HUES48 (cell line): Measurements from ENCODE around the gene RASA3.

Experiments
- H3K27ac ChIP-seq: one replicate; pipeline ENCODE4 v1.7.0; 2013; ENCODE audit warnings: low read depth, low read length, inconsistent platforms
- H3K27me3 ChIP-seq: 2 replicates; pipeline ENCODE4 v1.6.1; 2013; ENCODE audit warnings: mild to moderate bottlenecking, low read length; ENCODE audit not compliant: control insufficient read depth, insufficient read depth
- H3K36me3 ChIP-seq: 2 replicates; pipeline ENCODE4 v1.6.1; 2013; ENCODE audit warnings: low read length; ENCODE audit not compliant: control insufficient read depth, insufficient read depth
- H3K4me1 ChIP-seq: 2 replicates; pipeline ENCODE4 v1.6.1; 2013; ENCODE audit warnings: mild to moderate bottlenecking, low read length; ENCODE audit not compliant: control insufficient read depth, insufficient read depth
- H3K4me3 ChIP-seq: 2 replicates; pipeline ENCODE4 v1.5.1; 2013; ENCODE audit warnings: mild to moderate bottlenecking, low read depth, low read length
- H3K9ac ChIP-seq: 2 replicates; pipeline ENCODE4 v1.6.1; 2013; ENCODE audit warnings: mild to moderate bottlenecking, low read depth, low read length, moderate library complexity
- H3K9me3 ChIP-seq: 2 replicates; pipeline ENCODE4 v1.6.1; 2013; ENCODE audit warnings: low read length; ENCODE audit not compliant: control insufficient read depth, insufficient read depth

The RASA3 gene

DNA sequence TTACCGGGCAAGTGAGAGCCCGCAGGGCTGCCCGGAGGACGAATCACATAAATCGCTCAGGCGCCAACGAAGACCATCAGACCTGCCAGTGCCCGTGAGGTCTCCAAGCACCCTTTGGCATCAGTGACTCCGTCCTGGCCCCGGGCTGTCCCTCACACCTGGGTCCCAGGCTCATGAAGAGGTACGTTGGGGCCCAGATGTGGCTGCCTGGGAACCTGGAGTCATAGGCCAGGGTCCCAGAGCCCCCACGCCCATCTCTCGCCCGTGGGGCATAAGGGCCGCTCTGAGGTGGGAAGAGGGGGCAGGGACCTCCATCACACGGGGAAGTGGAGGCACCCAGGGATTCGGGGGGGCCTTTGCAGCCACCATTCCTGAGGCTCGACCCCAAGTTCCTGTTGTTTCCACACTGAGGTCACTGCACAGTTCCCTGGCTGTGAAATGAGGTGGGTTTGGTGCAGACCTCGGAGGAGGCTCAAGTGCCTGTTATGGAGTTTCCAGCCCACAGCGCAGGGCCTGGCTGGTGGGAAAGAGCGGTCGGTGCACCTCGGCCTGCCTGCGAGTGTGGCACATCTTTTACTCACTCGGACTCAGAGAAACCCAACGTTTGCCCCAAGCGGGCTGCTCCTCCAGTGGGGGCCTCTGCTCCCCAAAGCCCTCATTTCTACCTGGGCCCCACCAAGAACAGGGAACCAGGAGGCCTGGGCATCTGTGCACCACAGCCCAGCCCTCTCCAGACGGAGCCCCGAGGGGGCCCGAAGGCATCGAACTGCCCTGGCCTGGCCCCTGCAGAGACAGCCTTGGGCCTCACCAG is 122.6 kb downstream of the RASA3 start:
- H3K9ac ChIP-seq = no peak overlapping the region
- H3K27me3 ChIP-seq = no peaks in the 10 kb centered on the region
- H3K4me1 ChIP-seq = no peaks in the 10 kb centered on the region
- H3K27ac ChIP-seq = no peak overlapping the region
- H3K4me3 ChIP-seq = no peak overlapping the region
- H3K36me3 ChIP-seq = peaks cover 14% of the 10 kb centered on the region; the same call in 1 of the 2 replicates
- no peaks in the 10 kb centered on the region for H3K9me3 ChIP-seq

DNA sequence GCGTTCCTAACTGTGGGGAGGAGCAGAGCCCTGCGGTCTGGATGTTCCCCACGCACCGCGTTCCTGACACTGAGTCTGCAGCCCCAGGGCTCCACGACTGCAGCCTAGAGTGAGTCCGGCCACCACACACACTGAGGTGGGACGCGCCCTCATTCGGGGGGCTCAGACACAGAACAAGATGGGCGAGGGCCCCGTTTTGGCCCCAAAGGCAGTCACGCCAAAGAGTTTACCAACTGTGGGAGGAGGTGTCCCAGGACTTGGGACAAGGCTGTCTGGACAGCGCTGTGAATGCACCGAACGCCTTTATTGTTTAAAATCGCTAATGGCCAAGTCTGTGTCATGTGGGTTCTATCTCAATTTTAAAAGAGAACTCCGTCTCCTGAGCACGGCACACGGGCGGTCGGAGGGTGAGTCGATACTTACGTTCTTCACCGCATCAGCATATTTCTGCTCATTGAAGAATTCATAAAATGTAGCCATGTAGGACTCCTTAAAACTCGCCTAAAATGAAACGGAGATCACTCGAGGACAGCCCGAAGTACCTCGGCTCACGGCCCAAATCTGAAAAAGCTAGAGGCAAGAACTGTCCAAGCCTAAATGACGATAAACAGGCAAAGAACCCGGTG is 123.3 kb downstream of the RASA3 start:
- no peak overlapping the region for H3K9ac ChIP-seq
- no peaks in the 10 kb centered on the region for H3K9me3 ChIP-seq
- H3K4me3 ChIP-seq = no peak overlapping the region
- H3K27me3 ChIP-seq = no peaks in the 10 kb centered on the region
- no peaks in the 10 kb centered on the region for H3K4me1 ChIP-seq
- no peak overlapping the region for H3K27ac ChIP-seq
- peaks cover 14% of the 10 kb centered on the region; the same call in 1 of the 2 replicates for H3K36me3 ChIP-seq

DNA sequence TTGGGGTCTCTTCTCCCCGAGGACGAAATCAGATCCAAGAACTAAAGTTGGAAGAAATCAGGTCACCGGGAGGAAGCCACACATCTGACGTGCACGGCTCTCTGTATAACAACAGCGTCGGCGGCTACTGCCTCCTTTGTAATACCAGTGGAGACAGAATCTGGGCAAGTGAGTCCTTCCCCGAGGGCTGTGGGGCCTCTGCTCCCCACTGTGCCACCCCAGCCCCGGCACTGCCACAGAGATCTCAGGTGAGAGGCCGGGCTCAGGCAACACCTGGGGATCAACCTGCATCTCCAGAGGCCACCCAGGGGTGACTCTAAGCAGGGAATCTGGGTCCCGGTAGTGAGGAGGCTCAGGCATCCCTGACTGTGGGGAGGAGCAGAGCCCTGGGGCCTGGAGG is 124.9 kb downstream of the RASA3 start:
- H3K9me3 ChIP-seq = no peaks in the 10 kb centered on the region
- no peaks in the 10 kb centered on the region for H3K27me3 ChIP-seq
- H3K4me3 ChIP-seq = no peak overlapping the region
- no peak overlapping the region for H3K27ac ChIP-seq
- peaks cover 14% of the 10 kb centered on the region; the same call in 1 of the 2 replicates for H3K36me3 ChIP-seq
- no peak overlapping the region for H3K9ac ChIP-seq
- no peaks in the 10 kb centered on the region for H3K4me1 ChIP-seq

DNA sequence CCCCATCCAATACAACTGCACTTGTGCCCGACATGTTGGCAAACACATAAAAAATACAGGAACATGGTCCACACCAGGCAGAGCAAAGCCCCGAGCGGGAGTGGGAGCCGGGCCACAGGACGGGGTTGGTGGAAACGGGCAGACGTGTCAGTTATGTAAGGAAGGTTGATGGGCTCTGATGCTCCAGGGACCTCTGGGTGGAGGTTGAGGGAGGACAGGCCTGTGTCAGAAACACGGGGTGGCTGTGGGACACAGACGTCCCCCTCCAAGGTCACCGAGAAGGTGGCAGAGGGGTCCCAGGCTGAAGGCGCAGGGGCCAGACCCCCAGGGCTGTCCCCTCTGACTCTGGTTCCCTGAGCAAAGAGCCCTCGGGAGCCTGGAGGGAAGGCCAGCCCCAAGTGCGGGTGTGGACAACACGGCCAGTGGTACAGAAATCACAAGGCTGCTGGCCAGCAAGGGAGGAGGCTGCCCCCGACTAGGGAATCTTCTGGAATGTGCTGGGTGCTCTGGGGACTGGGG is 127.2 kb downstream of the RASA3 start:
- Histone ChIP-seq H3K9me3 (no peaks in the 10 kb centered on the region), H3K36me3 (peaks cover 13% of the 10 kb centered on the region; the same call in 1 of the 2 replicates), H3K27me3 (no peaks in the 10 kb centered on the region), H3K4me1 (no peaks in the 10 kb centered on the region), H3K9ac (no peak overlapping the region), H3K27ac (no peak overlapping the region), H3K4me3 (no peak overlapping the region)

DNA sequence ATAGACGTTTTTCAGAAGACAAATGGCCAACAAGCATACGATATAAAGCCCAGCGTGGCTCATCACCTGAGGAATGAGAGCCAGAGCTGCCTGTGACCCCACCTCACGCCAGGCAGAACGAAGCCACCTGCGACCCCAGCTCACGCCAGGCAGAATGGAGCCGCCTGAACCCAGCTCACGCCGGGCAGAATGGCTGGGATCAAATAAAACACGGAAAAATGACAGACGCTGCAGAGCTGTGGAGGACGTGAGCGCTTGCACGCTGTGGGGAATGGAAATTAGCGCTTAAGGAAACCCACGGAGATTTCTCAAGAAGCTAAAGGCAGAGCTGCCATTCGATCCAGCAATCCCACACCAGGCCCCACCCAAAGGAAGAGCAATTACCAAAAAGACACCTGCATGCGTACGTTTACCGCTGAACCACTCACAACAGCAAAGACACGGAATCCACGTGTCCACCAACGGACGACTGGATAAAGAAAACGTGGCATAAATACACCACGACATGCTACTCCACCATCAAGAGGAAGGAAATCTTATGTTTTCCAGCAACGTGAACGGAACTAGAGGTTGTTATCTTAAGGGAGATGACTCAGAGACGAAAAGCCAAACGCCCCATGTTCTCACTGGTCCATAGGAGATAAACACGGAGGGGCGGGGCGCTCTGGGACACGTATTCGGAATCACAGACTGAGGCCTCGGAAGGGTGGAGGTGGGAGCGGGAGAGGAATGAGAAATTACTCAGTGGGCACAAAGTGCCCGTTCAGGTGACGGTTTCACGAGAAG is 127.8 kb downstream of the RASA3 start:
- H3K4me1 ChIP-seq = no peaks in the 10 kb centered on the region

DNA sequence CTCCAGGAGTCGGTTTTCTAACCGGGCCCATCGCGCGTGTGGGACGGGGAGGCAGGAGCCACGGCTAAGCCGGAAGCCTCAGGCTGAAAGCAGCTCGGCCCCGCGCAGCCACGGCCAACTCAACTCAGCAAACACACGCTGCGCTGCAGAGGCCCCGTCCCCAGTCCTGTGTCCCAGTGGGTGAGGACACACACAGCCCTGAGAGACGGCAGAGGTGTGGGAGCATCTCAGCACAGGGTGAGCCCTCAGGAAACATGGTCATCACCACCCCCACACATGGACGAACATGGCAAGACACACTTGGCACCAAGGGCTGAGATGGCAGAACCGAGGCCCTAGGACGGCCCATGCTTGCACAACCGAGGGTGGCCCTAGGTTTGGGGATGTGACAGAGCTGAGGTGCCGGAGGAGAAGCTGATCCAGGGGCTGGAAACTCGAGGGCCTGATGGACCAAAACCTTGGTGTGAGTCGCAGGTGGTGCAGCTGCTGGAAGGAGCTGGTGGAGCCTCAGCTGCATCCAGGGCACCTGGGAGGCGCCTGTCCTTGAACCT is 129.6 kb downstream of the RASA3 start:
- no peaks in the 10 kb centered on the region for H3K27me3 ChIP-seq
- no peaks in the 10 kb centered on the region for H3K4me1 ChIP-seq
- no peaks in the 10 kb centered on the region for H3K36me3 ChIP-seq
- H3K9ac ChIP-seq = no peak overlapping the region
- no peak overlapping the region for H3K27ac ChIP-seq
- H3K4me3 ChIP-seq = no peak overlapping the region
- H3K9me3 ChIP-seq = no peaks in the 10 kb centered on the region

More for the DNA sequence above, 127.8 kb downstream of the RASA3 start:
- no peak overlapping the region for H3K4me3 ChIP-seq
- no peak overlapping the region for H3K9ac ChIP-seq
- no peaks in the 10 kb centered on the region for H3K27me3 ChIP-seq
- H3K36me3 ChIP-seq = peaks cover 7% of the 10 kb centered on the region; the same call in 1 of the 2 replicates
- H3K27ac ChIP-seq = no peak overlapping the region
- H3K9me3 ChIP-seq = no peaks in the 10 kb centered on the region

DNA sequence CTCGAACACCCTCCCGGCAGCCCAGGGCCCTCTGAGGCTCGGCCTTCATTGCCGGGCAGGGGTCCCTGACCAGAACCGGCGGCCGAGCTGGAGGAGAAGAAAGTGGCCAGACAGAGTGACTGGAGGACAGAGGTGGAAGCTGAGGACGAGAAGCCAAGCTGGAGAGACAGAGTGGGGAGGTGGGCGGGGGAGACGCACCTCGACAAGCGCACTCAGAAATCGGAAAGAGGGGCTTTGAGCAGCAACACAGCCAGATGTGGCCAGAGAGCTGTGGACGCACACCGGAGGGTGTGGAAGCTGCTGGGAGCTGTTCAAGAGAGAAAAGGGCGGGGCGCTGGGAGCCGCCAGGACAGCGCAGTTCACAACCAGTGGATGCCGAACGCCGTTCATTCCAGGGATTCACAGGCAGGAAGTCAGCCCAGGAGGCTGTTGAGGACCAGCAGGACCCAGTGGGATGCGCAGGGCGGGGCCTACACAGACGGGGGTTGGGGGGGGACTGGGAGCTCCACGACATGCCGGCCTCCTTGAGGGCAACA is 130.3 kb downstream of the RASA3 start:
- H3K9ac ChIP-seq = no peak overlapping the region

DNA sequence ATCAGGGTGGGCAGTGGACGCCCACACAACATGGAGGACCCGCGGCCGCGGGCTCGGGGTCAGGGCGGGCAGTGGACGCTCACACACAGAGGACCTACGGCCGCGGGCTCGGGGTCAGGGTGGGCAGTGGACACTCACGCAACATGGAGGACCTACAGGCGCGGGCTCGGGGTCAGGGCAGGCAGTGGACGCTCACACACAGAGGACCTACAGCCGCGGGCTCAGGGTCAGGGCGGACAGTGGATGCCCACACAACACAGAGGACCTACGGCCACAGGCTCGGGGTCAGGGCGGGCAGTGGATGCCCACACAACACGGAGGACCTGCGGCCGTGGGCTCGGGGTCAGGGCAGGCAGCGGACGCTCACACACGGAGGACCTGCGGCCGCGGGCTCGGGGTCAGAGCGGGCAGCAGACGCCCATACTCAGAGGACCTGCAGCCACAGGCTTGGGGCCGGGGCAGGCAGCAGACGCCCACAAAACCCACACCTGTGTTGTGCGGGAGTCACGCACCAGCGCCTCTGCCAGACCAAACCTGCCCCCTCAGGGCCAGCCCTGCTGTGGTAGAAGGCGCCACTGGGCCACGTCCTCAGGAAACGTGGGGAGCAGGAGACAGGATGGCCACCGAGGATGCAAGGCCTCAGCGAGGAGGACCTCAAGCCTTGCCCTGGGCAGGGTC is 131.0 kb downstream of the RASA3 start:
- Histone ChIP-seq H3K27ac (no peak overlapping the region), H3K36me3 (peaks cover 3% of the 10 kb centered on the region; the same call in 1 of the 2 replicates), H3K9ac (no peak overlapping the region), H3K27me3 (no peaks in the 10 kb centered on the region), H3K4me3 (no peak overlapping the region), H3K4me1 (no peaks in the 10 kb centered on the region), H3K9me3 (no peaks in the 10 kb centered on the region)

More for the DNA sequence above, 130.3 kb downstream of the RASA3 start:
- no peaks in the 10 kb centered on the region for H3K27me3 ChIP-seq
- no peak overlapping the region for H3K4me3 ChIP-seq
- H3K4me1 ChIP-seq = no peaks in the 10 kb centered on the region
- H3K27ac ChIP-seq = no peak overlapping the region
- no peaks in the 10 kb centered on the region for H3K9me3 ChIP-seq
- no peaks in the 10 kb centered on the region for H3K36me3 ChIP-seq

DNA sequence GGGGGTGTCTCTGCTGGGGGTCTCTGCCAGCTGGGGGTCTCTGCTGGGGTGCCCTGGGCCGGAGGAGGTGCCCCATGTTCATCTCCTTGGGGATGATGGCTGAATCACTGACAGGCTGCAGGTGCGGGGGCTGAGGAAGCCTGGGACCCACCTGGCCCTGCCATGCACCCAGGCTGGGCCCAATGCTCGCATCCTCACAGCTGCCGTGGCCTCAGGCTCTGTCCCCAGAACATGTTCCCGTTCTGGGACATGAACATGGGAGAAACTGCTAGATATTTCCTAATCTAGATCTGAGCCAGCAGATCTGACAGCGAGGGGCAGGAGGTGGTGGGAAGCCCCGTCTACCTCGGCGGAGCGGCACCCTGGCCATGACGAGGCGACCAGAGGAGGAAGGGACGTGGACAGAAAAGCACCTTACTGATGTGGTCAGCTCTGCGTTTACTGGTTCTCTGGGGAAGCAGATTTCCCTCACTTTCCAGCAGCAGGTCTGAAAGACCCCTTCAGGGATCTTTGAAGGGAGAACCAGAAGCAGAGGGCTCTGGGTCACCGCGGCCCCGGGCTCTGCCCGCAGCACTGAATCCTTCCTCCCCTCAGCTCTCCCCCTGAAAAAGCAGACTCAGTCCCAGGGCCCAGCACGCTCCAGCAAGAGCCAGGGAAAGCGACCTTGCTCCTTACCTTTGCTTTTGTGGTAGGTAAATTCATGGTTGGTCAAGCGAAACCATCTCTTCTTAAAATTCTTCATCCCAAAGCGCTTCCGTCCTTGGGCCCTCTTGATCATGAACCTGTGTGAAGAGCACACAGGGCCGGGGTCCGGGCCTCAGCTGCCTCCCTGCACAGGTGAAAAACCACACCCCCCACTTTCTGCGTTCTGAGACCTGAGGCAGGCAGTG is 132.0 kb downstream of the RASA3 start:
- H3K4me3 ChIP-seq = no peak overlapping the region

More for the DNA sequence above, 132.0 kb downstream of the RASA3 start:
- Histone ChIP-seq H3K9ac (no peak overlapping the region), H3K4me1 (no peaks in the 10 kb centered on the region), H3K9me3 (no peaks in the 10 kb centered on the region), H3K27me3 (no peaks in the 10 kb centered on the region), H3K36me3 (peaks cover 6% of the 10 kb centered on the region; the same call in 1 of the 2 replicates), H3K27ac (no peak overlapping the region)
